OCI-LY7 (cell line): ENCODE measurements around the gene ZFP36L2. TPM values are rescaled to one million over a fixed set of nuclear protein-coding genes. Genes with fewer than 3 reads are reported as not detected.

ENCODE experiments used
- BruUV-seq: library from RNA; stranded (reverse); fragments of 400-500 nt; replicated peaks from 2 replicates; lab custom pipeline; 2021; lab: Mats Ljungman, UMichigan
- CTCF ChIA-PET: fragments of 300-600 bp; sonication (Branson Sonifier 250); formaldehyde crosslinking; loops from one replicate; lab custom pipeline; 2022; ENCODE audit warnings: antibody characterized with exemption; ENCODE audit not compliant: unreplicated experiment; lab: Charles Lee
- POLR2A ChIA-PET: fragments of 300-600 bp; sonication (Branson Sonifier 250); formaldehyde crosslinking; loops from one replicate; lab custom pipeline; 2022; ENCODE audit warnings: antibody characterized with exemption; lab: Charles Lee
- DNase-seq: peaks from one replicate; pipeline ENCODE4 v3.0.0-alpha.2; 2015; ENCODE audit warnings: low spot score
- H2AFZ ChIP-seq: fragments of 200-600 bp; sonication (generic), shearing (Covaris generic); 2 replicates; pipeline ENCODE4 v1.6.1; 2014; ENCODE audit warnings: mild to moderate bottlenecking, antibody characterized with exemption, low read length, moderate library complexity
- H3K27ac ChIP-seq: fragments of 200-600 bp; sonication (generic); 2 replicates; pipeline ENCODE4 v1.5.1; 2014; ENCODE audit warnings: mixed run types, low read depth, mild to moderate bottlenecking, moderate library complexity, low read length, inconsistent platforms; ENCODE audit not compliant: poor library complexity, severe bottlenecking
- H3K36me3 ChIP-seq: fragments of 200-600 bp; sonication (generic); 2 replicates; pipeline ENCODE4 v1.6.1; 2014; ENCODE audit warnings: mild to moderate bottlenecking, antibody characterized with exemption, low read length, moderate library complexity, mixed read lengths; ENCODE audit not compliant: insufficient read depth
- H3K4me1 ChIP-seq: fragments of 200-600 bp; sonication (generic); 2 replicates; pipeline ENCODE4 v1.5.1; 2014; ENCODE audit warnings: mild to moderate bottlenecking, low read length; ENCODE audit not compliant: insufficient read depth, poor library complexity, severe bottlenecking
- H3K4me2 ChIP-seq: fragments of 200-600 bp; sonication (generic); 2 replicates; pipeline ENCODE4 v1.6.1; 2014; ENCODE audit warnings: mild to moderate bottlenecking, low read length
- H3K4me3 ChIP-seq: fragments of 200-600 bp; sonication (generic); 2 replicates; pipeline ENCODE4 v1.5.1; 2014; ENCODE audit warnings: mild to moderate bottlenecking, low read depth, low read length; ENCODE audit not compliant: poor library complexity, severe bottlenecking
- H3K79me2 ChIP-seq: fragments of 200-600 bp; sonication (generic); 2 replicates; pipeline ENCODE4 v1.6.1; 2016; ENCODE audit warnings: low read depth, mild to moderate bottlenecking, low read length, moderate library complexity, mixed read lengths; ENCODE audit not compliant: insufficient read depth
- H3K9me2 ChIP-seq: fragments of 200-600 bp; sonication (generic); 2 replicates; pipeline ENCODE4 v1.6.1; 2016; ENCODE audit warnings: mild to moderate bottlenecking, low read length, mixed read lengths; ENCODE audit not compliant: insufficient read depth
- H3K9me3 ChIP-seq: fragments of 200-600 bp; sonication (generic); 2 replicates; pipeline ENCODE4 v1.6.1; 2014; ENCODE audit warnings: mild to moderate bottlenecking, mixed run types, low read length, mixed read lengths
- H4K20me1 ChIP-seq: fragments of 200-600 bp; sonication (generic); 2 replicates; pipeline ENCODE4 v1.6.1; 2014; ENCODE audit warnings: mild to moderate bottlenecking, antibody characterized with exemption, low read length, moderate library complexity, mixed read lengths; ENCODE audit not compliant: insufficient read depth
- EZH2phosphoT487 ChIP-seq: fragments of 200-600 bp; sonication (generic); IDR thresholded peaks from 2 replicates; pipeline ENCODE4 v1.6.1; 2018; ENCODE audit warnings: low read depth, borderline replicate concordance, mild to moderate bottlenecking, mixed run types, antibody characterized with exemption, low read length, moderate library complexity, mixed read lengths
- intact Hi-C: fragments of 100-400 bp; cut with micrococcal nuclease; formaldehyde crosslinking; loops from one replicate; pipeline ENCODE4 v1.10.0; 2022; ENCODE audit not compliant: unreplicated experiment
- total RNA-seq, 2 experiments: library from RNA; depleted of rRNA in 1 of 2; stranded (reverse); fragments of >200 nt in 1 of 2; shearing (Covaris generic) in 1 of 2; gene quantifications; 2 replicates each; pipeline ENCODE4 v1.2.3, GENCODE V29; 2014 to 2022
- TF ChIP-seq, protein P1 (sequence below): fragments of 200-600 bp; sonication (generic); conservative IDR thresholded peaks from 2 replicates; pipeline ENCODE4 v1.5.1; 2014; ENCODE audit warnings: mild to moderate bottlenecking, antibody characterized with exemption, low read length, moderate library complexity, mixed read lengths

ZFP36L2 gene
- total RNA-seq, 2 experiments from 2014 or later: 6.8 to 37.2 TPM

DNA sequence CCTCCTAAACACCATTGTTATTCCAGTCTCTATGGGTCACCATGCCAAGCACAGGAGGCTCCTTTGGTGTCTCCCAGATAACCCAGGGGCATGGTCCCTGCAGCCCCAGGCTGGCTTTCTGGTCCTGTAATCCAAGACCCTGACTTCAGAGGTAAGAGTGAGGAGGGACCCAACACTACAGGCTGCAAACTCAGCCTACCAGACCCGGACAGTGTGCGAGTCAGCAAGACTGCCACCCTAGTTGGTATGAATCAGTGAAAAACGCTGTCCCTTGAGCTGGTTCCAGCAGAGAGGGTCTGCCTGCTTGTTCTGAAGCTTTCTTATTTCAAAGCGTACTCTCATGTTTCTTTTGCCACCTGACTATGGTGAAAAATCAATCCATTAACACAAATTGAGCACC is 47.6 kb upstream of the ZFP36L2 start:
- H3K27ac ChIP-seq: no peak overlapping the region
- BruUV-seq: no TSS peak
- CTCF ChIA-PET: no interaction called here
- H3K79me2 ChIP-seq: no peaks in the 10 kb centered on the region
- H3K36me3 ChIP-seq: 0 out of 2 replicates have a peak, but pooled peaks cover 4% of the 10 kb centered on the region
- no peaks in the 10 kb centered on the region for H3K9me3 ChIP-seq
- POLR2A ChIA-PET: no interaction called here
- no peak for DNase-seq
- H3K4me1 ChIP-seq: no peaks in the 10 kb centered on the region
- H3K4me3 ChIP-seq: no peak overlapping the region
- H4K20me1 ChIP-seq: no peaks in the 10 kb centered on the region
- no peaks in the 10 kb centered on the region for H3K9me2 ChIP-seq
- H3K4me2 ChIP-seq: no peak overlapping the region
- H2AFZ ChIP-seq: no peak overlapping the region
- intact Hi-C loops: no loop called here
- TF ChIP-seq, protein P1, sequence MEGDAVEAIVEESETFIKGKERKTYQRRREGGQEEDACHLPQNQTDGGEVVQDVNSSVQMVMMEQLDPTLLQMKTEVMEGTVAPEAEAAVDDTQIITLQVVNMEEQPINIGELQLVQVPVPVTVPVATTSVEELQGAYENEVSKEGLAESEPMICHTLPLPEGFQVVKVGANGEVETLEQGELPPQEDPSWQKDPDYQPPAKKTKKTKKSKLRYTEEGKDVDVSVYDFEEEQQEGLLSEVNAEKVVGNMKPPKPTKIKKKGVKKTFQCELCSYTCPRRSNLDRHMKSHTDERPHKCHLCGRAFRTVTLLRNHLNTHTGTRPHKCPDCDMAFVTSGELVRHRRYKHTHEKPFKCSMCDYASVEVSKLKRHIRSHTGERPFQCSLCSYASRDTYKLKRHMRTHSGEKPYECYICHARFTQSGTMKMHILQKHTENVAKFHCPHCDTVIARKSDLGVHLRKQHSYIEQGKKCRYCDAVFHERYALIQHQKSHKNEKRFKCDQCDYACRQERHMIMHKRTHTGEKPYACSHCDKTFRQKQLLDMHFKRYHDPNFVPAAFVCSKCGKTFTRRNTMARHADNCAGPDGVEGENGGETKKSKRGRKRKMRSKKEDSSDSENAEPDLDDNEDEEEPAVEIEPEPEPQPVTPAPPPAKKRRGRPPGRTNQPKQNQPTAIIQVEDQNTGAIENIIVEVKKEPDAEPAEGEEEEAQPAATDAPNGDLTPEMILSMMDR: no peak
- TF ChIP-seq EZH2phosphoT487: no peak

DNA sequence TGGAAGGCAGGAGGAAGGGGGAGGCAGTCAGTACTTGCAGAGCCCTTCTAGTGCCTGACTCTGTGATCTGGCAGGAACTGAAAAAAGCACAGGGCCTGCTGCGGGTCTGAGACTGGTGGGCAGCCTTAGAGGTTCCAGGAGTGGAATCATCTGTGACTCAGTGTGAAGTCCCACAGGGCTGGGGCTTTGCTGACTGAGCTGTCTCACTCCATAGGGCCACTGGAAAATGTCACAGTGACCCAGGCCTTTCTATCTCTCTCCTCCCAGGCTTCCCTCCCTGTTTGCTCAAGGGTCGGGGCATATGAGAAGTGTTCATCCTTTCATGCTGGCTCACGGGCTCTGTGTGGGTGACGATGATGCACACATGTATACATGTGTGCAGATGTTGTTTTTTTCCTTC is 47.1 kb upstream of the ZFP36L2 start:
- no peak overlapping the region for H3K27ac ChIP-seq
- no peaks in the 10 kb centered on the region for H3K9me2 ChIP-seq
- ChIA-PET CTCF (no interaction called here), POLR2A (no interaction called here)
- H3K4me1 ChIP-seq: no peaks in the 10 kb centered on the region
- DNase-seq: no peak
- no peaks in the 10 kb centered on the region for H4K20me1 ChIP-seq
- no peak overlapping the region for H2AFZ ChIP-seq
- no peak overlapping the region for H3K4me2 ChIP-seq
- no TSS peak for BruUV-seq
- no peaks in the 10 kb centered on the region for H3K9me3 ChIP-seq
- H3K4me3 ChIP-seq: no peak overlapping the region
- 0 out of 2 replicates have a peak, but pooled peaks cover 4% of the 10 kb centered on the region for H3K36me3 ChIP-seq
- intact Hi-C loops: no loop called here
- TF ChIP-seq, protein P1: no peak
- TF ChIP-seq EZH2phosphoT487: no peak
- H3K79me2 ChIP-seq: no peaks in the 10 kb centered on the region

DNA sequence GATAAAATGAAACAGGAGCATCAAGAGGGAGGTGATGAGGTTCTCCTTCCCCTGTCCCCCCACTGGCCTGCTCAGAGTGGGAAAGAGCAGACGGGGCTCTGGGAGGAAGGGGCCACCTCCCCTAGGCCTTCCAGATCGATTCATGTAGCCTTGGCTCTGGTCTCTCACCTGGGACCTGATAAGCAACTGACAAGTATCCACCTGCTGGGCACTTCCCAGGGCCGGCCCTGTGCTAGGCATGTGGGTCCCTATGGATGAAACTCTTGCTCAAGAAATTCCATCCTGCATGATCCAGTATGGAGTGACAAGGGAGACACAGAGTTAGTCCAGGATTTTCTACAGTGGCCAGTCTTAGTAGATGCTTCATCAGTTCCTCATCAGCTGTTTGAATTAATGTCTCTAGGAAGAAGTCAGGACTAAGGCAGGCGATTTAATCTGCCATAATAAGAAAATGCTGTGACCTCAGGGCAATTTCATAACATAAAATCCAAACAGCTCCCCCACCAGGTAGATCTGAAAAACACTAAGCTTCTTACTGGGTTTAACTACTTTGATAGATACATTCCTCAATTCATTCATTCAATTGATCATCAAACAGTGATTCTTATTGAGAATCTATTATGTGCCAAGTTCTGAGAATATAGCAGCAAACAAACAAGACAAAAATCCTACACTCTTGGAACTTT is 44.7 kb upstream of the ZFP36L2 start:
- Histone ChIP-seq H3K9me3 (no peaks in the 10 kb centered on the region), H3K9me2 (no peaks in the 10 kb centered on the region), H4K20me1 (no peaks in the 10 kb centered on the region), H3K79me2 (no peaks in the 10 kb centered on the region), H3K36me3 (0 out of 2 replicates have a peak, but pooled peaks cover 4% of the 10 kb centered on the region), H3K4me2 (no peak overlapping the region), H3K4me1 (no peaks in the 10 kb centered on the region), H2AFZ (no peak overlapping the region), H3K4me3 (no peak overlapping the region), H3K27ac (no peak overlapping the region)
- no TSS peak for BruUV-seq
- DNase-seq: peak; percentile 13
- no peak for TF ChIP-seq EZH2phosphoT487
- TF ChIP-seq, protein P1: peak; percentile 59
- ChIA-PET CTCF (no interaction called here), POLR2A (interaction anchor here (0.7 kb wide), 1 partner anchor 132 kb away, joined by 3 read pairs; no protein-coding TSS in a partner anchor)
- intact Hi-C loops: no loop called here
